Transverse colon (tissue), 4 donors: ENCODE measurements around the gene MORC4. TPM values are rescaled to one million over a fixed set of nuclear protein-coding genes. Genes with fewer than 3 reads are reported as not detected.

ENCODE experiments used
- DNase-seq: peaks from one replicate; pipeline ENCODE4 v3.0.0-alpha.2; 2019
- H3K27ac ChIP-seq, 4 donors: fragments of 200-600 bp; sonication (generic); 2 replicates each; pipeline ENCODE4 v1.5.1; 2016 to 2018; ENCODE audit warnings: inconsistent platforms in 4 of 4
- H3K27me3 ChIP-seq: fragments of 200-600 bp; sonication (generic); 2 replicates; pipeline ENCODE4 v1.5.1; 2017; ENCODE audit warnings: inconsistent platforms
- H3K36me3 ChIP-seq, 4 donors: fragments of 200-600 bp; sonication (generic); 2 replicates each; pipeline ENCODE4 v1.5.1; 2017 to 2019; ENCODE audit warnings: inconsistent platforms in 4 of 4
- H3K4me1 ChIP-seq, 4 donors: fragments of 200-600 bp; sonication (generic); 2 replicates each; pipeline ENCODE4 v1.5.1; 2017 to 2020; ENCODE audit warnings: inconsistent platforms in 4 of 4
- H3K4me3 ChIP-seq, 4 donors: fragments of 200-600 bp; sonication (generic); 1 replicate in 1 of 4; 2 replicates in 3 of 4; pipeline versions ENCODE4 v1.5.1 to v1.6.1; 2017 to 2019; ENCODE audit warnings: inconsistent platforms in 4 of 4
- H3K9me3 ChIP-seq, 2 donors: fragments of 200-600 bp; sonication (generic); 2 replicates each; pipeline ENCODE4 v1.5.1; 2017 to 2019; ENCODE audit warnings: inconsistent platforms in 2 of 2
- CTCF ChIP-seq, 5 experiments: fragments of 200-600 bp in 3 of 5; fragments of 450-650 bp in 2 of 5; sonication (generic) in 3 of 5; IDR thresholded peaks; 1 replicate in 2 of 5; 2 replicates in 3 of 5; pipeline ENCODE4 v1.5.1; 2016 to 2017; ENCODE audit warnings: antibody characterized with exemption in 5 of 5, inconsistent platforms in 3 of 5, mild to moderate bottlenecking in 2 of 5, moderate library complexity in 1 of 5
- EP300 ChIP-seq: sonication (generic); formaldehyde crosslinking; IDR thresholded peaks from one replicate; pipeline ENCODE4 v1.6.1; 2017; ENCODE audit warnings: antibody characterized with exemption, low read depth
- POLR2A ChIP-seq: fragments of 450-650 bp; IDR thresholded peaks from one replicate; pipeline ENCODE4 v1.6.1; 2016; ENCODE audit warnings: antibody characterized with exemption, mild to moderate bottlenecking, moderate library complexity
- POLR2AphosphoS5 ChIP-seq, 3 donors: sonication (generic); formaldehyde crosslinking; IDR thresholded peaks; one replicate each; pipeline ENCODE4 v1.6.1; 2016; ENCODE audit warnings: antibody characterized with exemption in 3 of 3
- WGBS, 2 donors: methylation state at CpG; one replicate each; pipeline ENCODE4 v1.1.5; 2018; ENCODE audit warnings: low coverage in 1 of 2; 5-methylcytosine and 5-hydroxymethylcytosine counted together
- in situ Hi-C, 4 donors: fragments of 200-750 bp; cut with MboI; loops; one replicate each; pipeline versions ENCODE4 v1.15.0 to v1.15.1; 2017; ENCODE audit warnings: low sequenced_read_pairs in 3 of 4, low pct_ligation_motif_present in 1 of 4, low pct_unique_long_range_greater_than_20kb in 1 of 4
- intact Hi-C: fragments of 100-400 bp; cut with DNase I; formaldehyde crosslinking; loops from one replicate; pipeline ENCODE4 v1.15.1; 2023; ENCODE audit warnings: low total_unique reads
- total RNA-seq, 4 donors: library from RNA; depleted of rRNA; stranded (reverse); fragments of >200 nt; gene quantifications; one replicate each; pipeline ENCODE4 v1.1.0, GENCODE V29; 2016

The MORC4 gene
- total RNA-seq, 4 donors from 2014 or later = 6.3 to 19.1 (median 8.9) TPM

- Histone ChIP-seq H3K27me3 (no peaks in the 10 kb centered on the region), H3K4me3 (no peak overlapping the region), H3K4me1 (no peaks in the 10 kb centered on the region), H3K36me3 (no peaks in the 10 kb centered on the region), H3K27ac (no peak overlapping the region), H3K9me3 (no peaks in the 10 kb centered on the region)
- WGBS, 2 donors = 43% methylated on average over 1 of the region's 1 CpG; no CpG with 5 or more reads in 1 of the 2 donors
- TF ChIP-seq CTCF (IDR thresholded peaks at IDR 0.05) (no peak), POLR2A (no peak), EP300 (no peak), POLR2AphosphoS5 (IDR thresholded peaks at IDR 0.05) (no peak)
- in situ Hi-C loops = no loop called here
- DNase-seq = no peak
- intact Hi-C loops = no loop called here
Observed at GRCh38 chrX:106940068-106940467, 59.9 kb downstream of the MORC4 start.

- H3K9me3 ChIP-seq = no peaks in the 10 kb centered on the region
- in situ Hi-C loops (no loop called here), intact Hi-C loops (no loop called here)
- no peak overlapping the region for H3K27ac ChIP-seq
- H3K4me1 ChIP-seq = no peaks in the 10 kb centered on the region
- H3K4me3 ChIP-seq = no peak overlapping the region
- H3K27me3 ChIP-seq = no peaks in the 10 kb centered on the region
- WGBS, 2 donors = 71% methylated on average over 3 of the region's 3 CpGs; no CpG with 5 or more reads in 1 of the 2 donors
- TF ChIP-seq POLR2A = no peak
- no peak for TF ChIP-seq POLR2AphosphoS5 (IDR thresholded peaks at IDR 0.05)
- no peak for TF ChIP-seq CTCF (IDR thresholded peaks at IDR 0.05)
- no peak for TF ChIP-seq EP300
- DNase-seq = no peak
- H3K36me3 ChIP-seq = no peaks in the 10 kb centered on the region
Observed at GRCh38 chrX:106939566-106939965, 60.4 kb downstream of the MORC4 start.

- 50% methylated on average over 1 of the region's 1 CpG; no CpG with 5 or more reads in 1 of the 2 donors for WGBS, 2 donors
- Histone ChIP-seq H3K4me1 (peaks cover 0 to 9% (median 0%) of the 10 kb centered on the region in 4 donors), H3K9me3 (no peaks in the 10 kb centered on the region), H3K36me3 (no peaks in the 10 kb centered on the region), H3K27ac (no peak overlapping the region), H3K27me3 (no peaks in the 10 kb centered on the region), H3K4me3 (no peak overlapping the region)
- in situ Hi-C loops = no loop called here
- intact Hi-C loops = no loop called here
- DNase-seq = no peak
- TF ChIP-seq EP300 = no peak
- no peak for TF ChIP-seq POLR2A
- TF ChIP-seq POLR2AphosphoS5 (IDR thresholded peaks at IDR 0.05) = no peak
- TF ChIP-seq CTCF (IDR thresholded peaks at IDR 0.05) = no peak
Observed at GRCh38 chrX:106936246-106936645, 63.8 kb downstream of the MORC4 start.

- H3K9me3 ChIP-seq = no peaks in the 10 kb centered on the region
- no peak for DNase-seq
- peaks cover 0 to 9% (median 0%) of the 10 kb centered on the region in 4 donors for H3K4me1 ChIP-seq
- in situ Hi-C loops (no loop called here), intact Hi-C loops (no loop called here)
- no peak overlapping the region for H3K27ac ChIP-seq
- no peaks in the 10 kb centered on the region for H3K36me3 ChIP-seq
- TF ChIP-seq CTCF (IDR thresholded peaks at IDR 0.05) = no peak
- TF ChIP-seq POLR2AphosphoS5 (IDR thresholded peaks at IDR 0.05) = no peak
- TF ChIP-seq EP300 = no peak
- no peak for TF ChIP-seq POLR2A
- no peak overlapping the region for H3K4me3 ChIP-seq
- 43 to 54% methylated on average over 1 to 4 of the region's 4 CpGs for WGBS, 2 donors
- H3K27me3 ChIP-seq = no peaks in the 10 kb centered on the region
Observed at GRCh38 chrX:106935175-106935574, 64.8 kb downstream of the MORC4 start.
